ENCODE results near the gene SPTSSA.
"Not testable (repeated sequence)": the region's sequence is repeated elsewhere in the genome, so short reads cannot be mapped to it uniquely, and the experiment has no call there.

Gene SPTSSA

DNA sequence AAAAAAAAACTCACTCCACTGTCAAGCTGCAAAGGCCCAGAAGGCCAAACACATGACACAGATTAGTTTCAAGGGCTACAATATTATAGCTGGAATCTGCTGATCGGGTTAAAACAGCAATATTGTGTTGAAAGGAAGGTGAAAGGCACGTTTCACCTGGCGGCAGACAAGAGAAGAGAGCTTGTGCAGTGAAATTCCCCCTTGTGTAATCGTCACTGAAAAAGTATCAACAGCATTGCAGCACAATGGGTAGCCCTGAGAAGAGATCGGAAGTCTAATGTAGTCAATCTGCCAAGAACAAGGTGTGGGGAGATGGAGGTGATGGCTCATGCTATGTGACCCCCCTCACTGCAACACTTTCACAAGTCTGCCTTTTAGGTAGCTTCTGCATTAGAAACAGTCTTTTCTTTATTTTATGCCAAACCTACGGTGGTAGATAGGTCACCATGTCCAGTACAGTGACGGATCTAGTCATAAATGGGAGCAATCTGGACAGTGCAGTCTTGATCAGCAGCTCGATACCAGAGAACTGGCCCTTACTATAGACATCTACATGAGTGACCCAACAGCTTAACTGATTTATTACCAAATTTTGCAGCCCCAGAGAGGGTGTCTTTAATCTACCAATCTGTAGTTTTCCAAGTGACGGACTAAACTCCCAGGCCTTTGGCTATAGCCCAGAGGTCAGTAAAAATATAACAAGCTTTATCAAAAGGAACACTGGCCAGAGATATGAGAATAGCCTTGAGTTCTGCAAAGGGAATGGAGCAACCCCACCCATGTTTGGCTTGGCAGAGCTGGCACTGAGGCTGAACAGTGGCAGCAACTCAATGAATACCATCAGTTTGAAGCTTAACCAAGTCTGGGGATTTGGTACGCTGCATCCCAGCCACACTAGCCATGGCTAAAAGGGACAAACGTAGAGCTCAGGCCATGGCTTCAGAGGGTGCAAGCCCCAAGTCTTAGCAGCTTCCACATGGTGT lies 35.4 kb downstream of the SPTSSA start:
- H3K9me3 ChIP-seq (ENCODE audit: control insufficient read depth, insufficient read depth, low read length): 0 out of 2 replicates have a peak, but pooled peaks cover 4% of the 10 kb centered on the region
- H3K36me3 ChIP-seq (ENCODE audit: insufficient read depth, low read length): no peaks in the 10 kb centered on the region
- H3K9ac ChIP-seq (ENCODE audit: low read depth, low read length): no peak overlapping the region
- H3K4me1 ChIP-seq (ENCODE audit: insufficient read depth, low read length): no peaks in the 10 kb centered on the region

DNA sequence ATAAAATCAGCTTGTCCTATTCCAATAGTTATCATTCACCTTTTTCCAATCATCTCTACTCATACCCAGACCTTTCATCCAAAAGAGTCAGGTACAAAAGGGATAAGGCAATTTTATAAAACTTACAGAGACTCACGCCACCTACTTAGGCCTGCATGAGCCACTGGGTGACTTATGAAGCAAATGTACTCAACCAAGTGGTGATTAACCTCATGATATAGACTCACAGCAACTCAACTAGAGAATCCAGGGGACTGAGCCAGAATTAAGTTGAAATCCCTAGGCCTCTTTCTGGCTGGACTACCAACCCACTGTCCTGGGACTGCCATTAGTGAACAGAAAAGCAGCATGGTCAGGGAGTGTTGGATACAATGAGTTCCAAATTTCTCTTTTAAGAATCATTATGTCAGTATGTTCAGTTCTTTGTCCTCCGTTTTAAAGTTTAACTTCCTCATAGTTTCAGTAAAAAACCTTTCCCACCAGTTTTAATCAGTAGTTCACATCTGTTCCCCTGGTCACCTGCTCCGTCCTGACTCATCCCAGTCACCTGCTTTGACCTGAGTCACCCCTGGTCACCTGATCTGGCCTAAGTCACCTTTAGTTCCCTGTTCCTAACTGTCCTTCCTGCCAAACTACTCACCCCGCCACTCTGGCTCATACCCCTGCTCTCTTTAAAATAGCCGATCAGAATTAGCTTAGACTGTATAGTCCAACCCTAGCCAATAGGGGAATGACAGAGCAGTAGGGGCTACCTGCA lies 36.8 kb downstream of the SPTSSA start:
- Histone ChIP-seq H3K36me3 (ENCODE audit: insufficient read depth, low read length) (no peaks in the 10 kb centered on the region), H3K9ac (ENCODE audit: low read depth, low read length) (no peak overlapping the region), H3K4me1 (ENCODE audit: insufficient read depth, low read length) (no peaks in the 10 kb centered on the region), H3K9me3 (ENCODE audit: control insufficient read depth, insufficient read depth, low read length) (peaks cover 9% of the 10 kb centered on the region; the same call in 1 of the 2 replicates)

DNA sequence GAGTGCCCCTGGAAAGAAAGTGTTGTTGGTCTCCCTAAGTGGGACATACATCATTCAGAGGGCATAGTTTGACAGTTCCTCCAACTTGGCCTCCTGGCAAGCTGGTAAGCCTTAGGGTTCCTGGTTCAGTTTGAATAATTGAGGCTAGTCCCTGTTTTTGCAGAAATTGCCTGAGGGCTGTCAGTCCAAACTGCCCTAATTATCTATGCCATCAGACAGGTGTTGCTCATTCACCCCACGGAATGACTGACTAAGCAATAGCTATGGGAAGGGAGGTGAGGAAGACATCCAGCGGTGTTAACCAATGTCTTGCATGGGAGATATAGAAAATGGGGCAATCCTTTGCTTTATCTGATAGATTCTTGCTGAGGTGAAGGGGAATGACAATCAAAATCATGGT lies 37.6 kb downstream of the SPTSSA start:
- Histone ChIP-seq H3K9ac (ENCODE audit: low read depth, low read length) (no peak overlapping the region), H3K36me3 (ENCODE audit: insufficient read depth, low read length) (no peaks in the 10 kb centered on the region), H3K9me3 (ENCODE audit: control insufficient read depth, insufficient read depth, low read length) (peaks cover 9% of the 10 kb centered on the region; the same call in 1 of the 2 replicates), H3K4me1 (ENCODE audit: insufficient read depth, low read length) (no peaks in the 10 kb centered on the region)

DNA sequence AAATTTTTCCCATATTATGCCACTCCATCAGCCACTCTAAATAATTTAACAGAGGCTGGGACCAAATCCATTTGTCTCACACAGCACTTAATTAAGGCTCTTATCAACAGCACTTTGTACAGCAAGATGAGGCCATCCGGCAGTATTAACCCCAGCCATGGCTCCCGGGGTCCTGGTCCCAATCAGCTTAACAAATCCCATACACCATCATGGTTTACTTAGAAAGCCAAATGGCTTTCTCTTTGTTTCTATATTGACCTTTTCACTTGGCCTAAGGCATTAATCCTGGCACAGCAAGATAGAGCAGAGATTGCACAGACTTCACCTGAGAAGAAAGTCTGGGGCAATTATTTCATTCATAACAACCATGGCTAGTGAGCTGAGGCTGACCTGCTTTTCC lies 38.6 kb downstream of the SPTSSA start:
- no peaks in the 10 kb centered on the region for H3K36me3 ChIP-seq (ENCODE audit: insufficient read depth, low read length)
- H3K4me1 ChIP-seq (ENCODE audit: insufficient read depth, low read length): no peaks in the 10 kb centered on the region
- H3K9me3 ChIP-seq (ENCODE audit: control insufficient read depth, insufficient read depth, low read length): peaks cover 9% of the 10 kb centered on the region; the same call in 1 of the 2 replicates
- H3K9ac ChIP-seq (ENCODE audit: low read depth, low read length): no peak overlapping the region

DNA sequence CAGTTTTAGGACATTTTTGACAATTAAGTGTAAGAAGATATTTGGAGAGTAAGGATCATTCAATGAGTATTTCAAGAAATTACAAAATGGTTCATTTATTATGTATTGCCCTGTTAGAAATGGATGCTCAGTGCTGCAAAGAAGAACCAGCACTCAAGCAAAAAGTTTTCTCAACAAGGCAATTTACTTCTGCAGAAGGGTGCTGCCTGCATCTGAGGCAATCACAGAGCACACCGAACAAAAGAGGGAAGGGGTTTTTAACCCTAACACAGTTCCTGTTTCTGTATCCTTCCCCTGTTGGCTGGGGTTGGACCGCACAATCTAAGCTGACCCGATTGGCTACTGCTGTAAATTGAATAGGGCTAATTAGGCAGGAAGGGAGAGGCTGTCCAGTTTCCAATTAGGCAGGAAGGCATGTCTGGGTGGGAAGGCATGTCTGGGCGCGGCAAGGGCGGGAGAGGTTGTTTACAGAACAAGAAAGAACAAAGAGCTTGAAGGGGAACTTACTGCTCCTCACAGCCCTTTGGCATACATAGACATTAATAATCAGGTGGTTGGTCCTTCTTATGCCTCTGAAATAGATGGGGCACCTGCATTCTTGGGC lies 41.4 kb downstream of the SPTSSA start:
- Histone ChIP-seq H3K4me1 (ENCODE audit: insufficient read depth, low read length) (no peaks in the 10 kb centered on the region), H3K9me3 (ENCODE audit: control insufficient read depth, insufficient read depth, low read length) (peaks cover 9% of the 10 kb centered on the region; the same call in 1 of the 2 replicates), H3K9ac (ENCODE audit: low read depth, low read length) (no peak overlapping the region), H3K36me3 (ENCODE audit: insufficient read depth, low read length) (no peaks in the 10 kb centered on the region)

DNA sequence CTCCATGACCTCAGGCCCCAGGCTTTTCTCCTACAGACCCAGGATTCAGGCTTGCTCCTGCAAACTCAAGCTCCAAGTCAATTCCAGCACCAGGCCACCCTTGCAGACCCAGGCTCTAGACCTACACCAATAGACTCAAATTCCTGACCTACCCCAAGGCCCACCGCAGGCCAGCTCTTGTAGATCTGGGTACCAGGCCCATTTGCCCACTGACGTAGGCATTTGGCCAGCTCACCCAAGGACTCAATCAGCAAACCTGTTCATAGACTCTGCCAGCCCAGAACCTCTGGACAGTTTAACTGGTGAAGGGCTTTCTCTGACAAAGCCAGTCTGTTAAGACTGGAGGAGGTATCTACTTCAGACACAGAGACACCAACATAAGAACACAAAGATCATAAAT lies 52.3 kb downstream of the SPTSSA start:
- Histone ChIP-seq H3K9ac (ENCODE audit: low read depth, low read length) (no peak overlapping the region), H3K9me3 (ENCODE audit: control insufficient read depth, insufficient read depth, low read length) (no peaks in the 10 kb centered on the region), H3K4me1 (ENCODE audit: insufficient read depth, low read length) (no peaks in the 10 kb centered on the region), H3K36me3 (ENCODE audit: insufficient read depth, low read length) (no peaks in the 10 kb centered on the region)

DNA sequence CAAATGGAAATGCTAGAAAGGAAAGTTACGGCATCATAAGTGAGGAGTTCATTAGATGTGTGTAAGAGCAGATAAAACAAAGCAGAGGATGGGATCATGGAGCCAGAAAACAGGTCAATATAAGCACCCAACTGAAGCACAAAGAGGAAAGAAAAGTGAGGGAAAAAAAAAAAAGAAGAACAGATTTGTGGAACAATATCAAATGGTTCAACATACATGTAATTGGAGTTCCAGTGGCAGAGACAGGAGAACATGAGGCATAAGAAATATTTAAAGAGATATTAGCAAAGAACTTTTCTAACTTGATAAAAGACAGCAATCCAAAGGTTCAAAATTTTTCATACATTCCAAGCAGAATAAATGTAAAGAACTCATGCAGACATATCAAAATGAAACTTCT lies 54.1 kb downstream of the SPTSSA start:
- Histone ChIP-seq H3K9ac (ENCODE audit: low read depth, low read length) (no peak overlapping the region), H3K9me3 (ENCODE audit: control insufficient read depth, insufficient read depth, low read length) (no peaks in the 10 kb centered on the region), H3K4me1 (ENCODE audit: insufficient read depth, low read length) (no peaks in the 10 kb centered on the region)

DNA sequence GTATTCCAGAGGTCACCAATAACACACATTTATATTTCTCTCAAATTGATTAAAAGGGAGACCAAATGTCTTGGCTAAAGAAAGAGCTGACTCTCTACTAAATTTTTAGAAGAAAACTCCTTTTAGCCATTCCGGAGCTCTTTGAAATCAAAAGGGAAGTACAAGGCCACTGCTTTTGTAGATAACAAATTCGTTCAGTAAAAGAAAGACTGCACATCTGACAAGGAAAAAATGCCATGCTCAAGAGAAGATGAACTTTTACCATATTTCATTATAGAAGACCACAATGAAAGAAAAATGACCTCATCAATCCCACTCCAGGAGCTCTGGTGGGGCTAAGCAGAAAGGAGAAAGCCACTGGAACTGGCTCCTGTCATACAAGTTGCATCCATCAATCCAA lies 57.6 kb downstream of the SPTSSA start:
- Histone ChIP-seq H3K9me3 (ENCODE audit: control insufficient read depth, insufficient read depth, low read length) (no peaks in the 10 kb centered on the region), H3K4me1 (ENCODE audit: insufficient read depth, low read length) (no peaks in the 10 kb centered on the region), H3K9ac (ENCODE audit: low read depth, low read length) (no peak overlapping the region), H3K36me3 (ENCODE audit: insufficient read depth, low read length) (no peaks in the 10 kb centered on the region)

More for the DNA sequence above, 54.1 kb downstream of the SPTSSA start:
- no peaks in the 10 kb centered on the region for H3K36me3 ChIP-seq (ENCODE audit: insufficient read depth, low read length)

DNA sequence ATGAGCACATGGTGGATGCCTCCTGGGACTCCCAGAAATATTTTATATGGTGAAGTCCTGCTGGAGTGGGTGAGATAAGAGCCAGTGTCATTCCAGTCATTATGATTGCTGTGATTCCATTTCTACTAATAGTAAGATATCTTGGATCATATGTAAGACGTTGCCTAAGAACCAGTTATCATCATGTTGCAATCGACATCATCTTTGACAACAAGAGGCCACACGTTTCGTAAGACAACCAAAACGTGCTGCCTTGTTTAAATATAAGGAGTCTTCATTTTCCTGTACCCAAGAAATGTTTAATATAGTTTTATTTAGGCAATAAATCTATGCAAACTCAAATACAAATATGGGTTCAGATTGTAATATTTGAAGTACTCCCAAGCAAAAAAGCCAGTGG lies 58.4 kb downstream of the SPTSSA start:
- H3K36me3 ChIP-seq (ENCODE audit: insufficient read depth, low read length): no peaks in the 10 kb centered on the region
- H3K9ac ChIP-seq (ENCODE audit: low read depth, low read length): no peak overlapping the region
- no peaks in the 10 kb centered on the region for H3K9me3 ChIP-seq (ENCODE audit: control insufficient read depth, insufficient read depth, low read length)
- H3K4me1 ChIP-seq (ENCODE audit: insufficient read depth, low read length): no peaks in the 10 kb centered on the region

DNA sequence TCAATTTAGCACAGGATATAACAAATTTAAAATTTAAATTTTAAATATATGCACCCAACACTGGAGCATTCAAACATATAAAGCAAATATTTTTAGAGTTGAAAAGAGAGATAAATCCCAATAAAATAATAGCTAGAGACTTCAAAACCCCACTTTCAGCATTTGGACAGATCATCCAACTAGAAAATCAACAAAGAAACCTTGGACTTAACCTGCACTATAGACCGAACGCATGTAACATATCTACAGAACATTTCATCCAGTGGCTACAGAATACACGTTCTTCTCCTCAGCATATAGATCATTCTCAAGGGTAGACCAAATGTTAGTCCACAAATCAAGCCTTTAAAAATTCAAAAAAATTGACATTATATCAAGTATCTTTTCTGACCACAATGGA lies 64.0 kb downstream of the SPTSSA start:
- Histone ChIP-seq H3K9me3 (ENCODE audit: control insufficient read depth, insufficient read depth, low read length) (no peaks in the 10 kb centered on the region), H3K9ac (ENCODE audit: low read depth, low read length) (no peak overlapping the region), H3K36me3 (ENCODE audit: insufficient read depth, low read length) (no peaks in the 10 kb centered on the region), H3K4me1 (ENCODE audit: insufficient read depth, low read length) (no peaks in the 10 kb centered on the region)

DNA sequence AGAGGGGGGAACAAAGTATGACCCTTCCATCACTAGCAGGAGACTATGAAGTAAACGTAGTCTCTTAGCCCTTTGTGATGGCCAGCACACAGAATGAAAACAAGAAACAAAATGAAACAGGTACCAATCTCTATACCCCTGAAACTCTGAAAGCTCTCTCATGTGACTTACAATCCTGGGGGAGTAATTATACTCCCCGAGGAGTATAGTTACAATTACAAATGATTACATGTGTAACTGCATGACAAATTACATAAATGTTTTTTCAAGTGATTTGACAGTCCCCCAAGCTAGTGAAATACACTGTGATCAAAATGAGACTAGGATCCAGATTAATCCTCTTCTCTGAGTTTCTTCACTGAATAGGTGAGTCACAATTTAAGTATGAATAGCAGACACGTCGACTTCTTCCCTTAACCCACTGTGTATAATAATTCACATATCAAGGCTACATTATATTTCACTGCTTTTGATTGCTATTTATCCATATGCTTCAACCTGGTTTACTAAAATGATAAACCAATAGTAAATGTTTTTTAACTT lies 74.0 kb downstream of the SPTSSA start:
- Histone ChIP-seq H3K9ac (ENCODE audit: low read depth, low read length) (no peak overlapping the region), H3K9me3 (ENCODE audit: control insufficient read depth, insufficient read depth, low read length) (peaks cover 8% of the 10 kb centered on the region), H3K36me3 (ENCODE audit: insufficient read depth, low read length) (no peaks in the 10 kb centered on the region), H3K4me1 (ENCODE audit: insufficient read depth, low read length) (peaks cover 9% of the 10 kb centered on the region)

DNA sequence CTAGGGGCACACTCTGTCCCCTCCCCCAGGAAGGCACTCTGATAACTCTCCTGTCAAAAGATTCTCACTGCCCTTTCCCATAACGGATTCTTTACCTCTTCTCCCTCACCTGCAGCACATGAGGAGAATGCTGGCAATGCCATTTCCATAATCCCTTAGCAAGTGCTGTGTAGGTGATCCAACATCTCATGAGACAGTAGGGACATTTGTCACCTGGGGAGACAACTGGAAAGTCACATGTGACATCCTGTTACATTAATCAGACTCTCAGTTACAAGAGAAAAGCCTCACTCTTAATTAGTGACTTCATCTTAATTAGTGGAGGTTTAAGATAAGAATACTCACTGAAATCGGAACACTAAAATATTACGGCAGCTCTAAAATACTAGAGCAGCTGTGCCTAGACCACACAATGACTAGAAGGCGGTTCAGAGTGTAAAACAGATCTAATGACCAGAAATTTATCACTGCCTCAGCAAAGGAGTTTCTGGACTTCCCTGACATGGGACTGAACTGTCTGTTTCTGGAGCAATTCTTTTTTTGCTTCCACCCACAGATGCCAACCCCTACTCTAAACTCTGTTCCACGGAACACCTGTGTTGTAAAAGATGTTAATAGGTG lies 75.1 kb downstream of the SPTSSA start:
- Histone ChIP-seq H3K36me3 (ENCODE audit: insufficient read depth, low read length) (no peaks in the 10 kb centered on the region), H3K9ac (ENCODE audit: low read depth, low read length) (no peak overlapping the region), H3K4me1 (ENCODE audit: insufficient read depth, low read length) (peaks cover 9% of the 10 kb centered on the region), H3K9me3 (ENCODE audit: control insufficient read depth, insufficient read depth, low read length) (peaks cover 8% of the 10 kb centered on the region)

DNA sequence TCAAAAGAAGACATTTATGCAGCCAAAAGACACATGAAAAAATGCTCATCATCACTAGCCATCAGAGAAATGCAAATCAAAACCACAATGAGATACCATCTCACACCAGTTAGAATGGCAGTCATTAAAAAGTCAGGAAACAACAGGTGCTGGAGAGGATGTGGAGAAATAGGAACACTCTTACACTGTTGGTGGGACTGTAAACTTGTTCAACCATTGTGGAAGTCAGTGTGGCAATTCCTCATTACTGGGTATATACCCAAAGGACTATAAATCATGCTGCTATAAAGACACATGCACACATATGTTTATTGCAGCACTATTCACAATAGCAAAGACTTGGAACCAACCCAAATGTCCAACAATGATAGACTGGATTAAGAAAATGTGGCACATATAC lies 76.2 kb downstream of the SPTSSA start:
- not testable (repeated sequence) for H3K9me3 ChIP-seq (ENCODE audit: control insufficient read depth, insufficient read depth, low read length); H3K9ac ChIP-seq (ENCODE audit: low read depth, low read length); H3K36me3 ChIP-seq (ENCODE audit: insufficient read depth, low read length); H3K4me1 ChIP-seq (ENCODE audit: insufficient read depth, low read length)

DNA sequence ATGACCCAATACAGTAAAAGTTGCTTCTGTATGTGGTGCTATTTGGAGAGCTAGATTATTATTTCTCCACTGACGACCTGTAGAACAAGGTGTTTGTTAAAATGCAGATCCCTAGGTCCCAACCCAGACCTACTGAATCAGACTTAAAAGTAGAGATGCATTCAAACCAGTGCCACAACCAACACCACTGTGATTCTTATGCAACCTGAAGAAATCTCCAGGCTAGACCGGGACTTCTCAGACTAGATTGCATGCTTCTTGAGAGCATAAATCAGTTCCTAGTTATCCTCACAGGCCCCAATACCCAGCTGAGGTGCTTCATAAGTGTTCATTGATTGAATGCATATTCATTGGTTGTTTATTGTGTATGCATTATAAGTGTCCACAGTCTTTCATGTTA lies 78.2 kb downstream of the SPTSSA start:
- Histone ChIP-seq H3K9ac (ENCODE audit: low read depth, low read length) (no peak overlapping the region), H3K36me3 (ENCODE audit: insufficient read depth, low read length) (no peaks in the 10 kb centered on the region), H3K9me3 (ENCODE audit: control insufficient read depth, insufficient read depth, low read length) (no peaks in the 10 kb centered on the region), H3K4me1 (ENCODE audit: insufficient read depth, low read length) (peaks cover 7% of the 10 kb centered on the region)

Measured in ES-I3 (cell line).